ENCODE results near the gene GLRA2. TPM values are rescaled to one million over a fixed set of nuclear protein-coding genes. Genes with fewer than 3 reads are reported as not detected.

Gene GLRA2
- total RNA-seq, 1 donor from 2014 or later, result not detected

DNA sequence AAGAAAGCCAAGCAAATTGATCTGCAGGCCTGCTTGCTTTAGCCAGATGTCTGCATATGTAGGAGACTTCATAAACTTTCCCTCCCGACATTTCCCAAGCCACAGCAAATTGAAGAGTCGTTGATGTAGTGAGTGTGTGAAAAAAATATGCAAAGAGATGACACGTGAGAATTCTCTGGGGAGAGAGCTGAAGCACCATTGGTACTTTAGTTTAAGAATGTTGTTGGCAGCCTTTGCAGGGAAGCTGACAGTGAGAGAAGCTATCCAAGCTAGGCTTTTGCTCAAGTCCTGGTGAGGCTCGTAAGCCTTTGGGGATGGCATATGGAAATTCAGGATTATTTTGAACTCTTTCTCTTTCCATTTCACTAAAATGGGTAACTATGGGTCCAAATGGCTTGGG is 87.5 kb downstream of the GLRA2 start:
- no peak overlapping the region for H3K4me3 ChIP-seq
- no peak for ATAC-seq
- H3K36me3 ChIP-seq, result no peaks in the 10 kb centered on the region
- intact Hi-C loops (cut with DNase I), result no loop called here
- H3K27me3 ChIP-seq, result no peaks in the 10 kb centered on the region
- DNase-seq, result no peak
- H3K4me1 ChIP-seq, result no peaks in the 10 kb centered on the region
- no peak overlapping the region for H3K27ac ChIP-seq
- TF ChIP-seq, protein P1, sequence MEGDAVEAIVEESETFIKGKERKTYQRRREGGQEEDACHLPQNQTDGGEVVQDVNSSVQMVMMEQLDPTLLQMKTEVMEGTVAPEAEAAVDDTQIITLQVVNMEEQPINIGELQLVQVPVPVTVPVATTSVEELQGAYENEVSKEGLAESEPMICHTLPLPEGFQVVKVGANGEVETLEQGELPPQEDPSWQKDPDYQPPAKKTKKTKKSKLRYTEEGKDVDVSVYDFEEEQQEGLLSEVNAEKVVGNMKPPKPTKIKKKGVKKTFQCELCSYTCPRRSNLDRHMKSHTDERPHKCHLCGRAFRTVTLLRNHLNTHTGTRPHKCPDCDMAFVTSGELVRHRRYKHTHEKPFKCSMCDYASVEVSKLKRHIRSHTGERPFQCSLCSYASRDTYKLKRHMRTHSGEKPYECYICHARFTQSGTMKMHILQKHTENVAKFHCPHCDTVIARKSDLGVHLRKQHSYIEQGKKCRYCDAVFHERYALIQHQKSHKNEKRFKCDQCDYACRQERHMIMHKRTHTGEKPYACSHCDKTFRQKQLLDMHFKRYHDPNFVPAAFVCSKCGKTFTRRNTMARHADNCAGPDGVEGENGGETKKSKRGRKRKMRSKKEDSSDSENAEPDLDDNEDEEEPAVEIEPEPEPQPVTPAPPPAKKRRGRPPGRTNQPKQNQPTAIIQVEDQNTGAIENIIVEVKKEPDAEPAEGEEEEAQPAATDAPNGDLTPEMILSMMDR (IDR thresholded peaks at IDR 0.05), result no peak
- no peaks in the 10 kb centered on the region for H3K9me3 ChIP-seq

DNA sequence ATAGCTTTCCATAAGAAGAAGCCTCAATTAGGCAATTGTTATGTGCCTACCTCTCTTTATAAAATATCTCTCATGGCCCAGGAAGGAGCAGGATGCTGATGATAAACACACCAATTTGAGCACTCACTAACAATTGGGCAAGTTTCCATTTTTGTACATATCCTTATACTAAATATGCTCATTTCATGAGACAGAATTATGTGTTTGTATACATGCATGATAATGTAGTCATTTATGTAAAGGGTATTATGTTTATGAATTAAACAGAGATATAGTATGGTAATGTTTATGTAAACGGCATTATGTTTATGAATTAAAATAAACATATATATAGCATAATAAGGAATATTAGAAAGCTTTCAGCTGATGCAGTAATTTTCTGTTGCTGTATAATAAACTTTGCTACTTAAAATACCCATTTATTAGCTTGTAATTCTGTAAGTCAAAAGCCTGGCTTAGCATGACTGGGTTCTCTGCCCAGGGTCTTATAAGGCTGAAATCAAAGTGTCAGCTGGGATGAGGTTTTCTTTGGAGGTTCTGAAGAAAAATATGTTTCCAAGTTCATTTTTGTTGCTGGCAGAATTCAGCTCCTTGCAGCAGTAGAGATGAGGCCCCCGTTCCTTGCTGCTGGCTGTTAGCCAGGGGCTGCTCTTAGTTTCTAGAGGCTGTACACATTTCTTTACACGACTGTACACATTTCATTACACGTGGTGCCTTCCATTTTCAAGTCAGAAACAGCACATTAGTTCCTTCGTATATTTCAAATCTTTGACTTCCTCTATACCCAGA is 89.0 kb downstream of the GLRA2 start:
- H3K27ac ChIP-seq, result no peak overlapping the region
- H3K27me3 ChIP-seq, result no peaks in the 10 kb centered on the region
- TF ChIP-seq, protein P1 (IDR thresholded peaks at IDR 0.05), result no peak
- H3K9me3 ChIP-seq, result no peaks in the 10 kb centered on the region
- intact Hi-C loops (cut with DNase I), result no loop called here
- H3K4me3 ChIP-seq, result no peak overlapping the region
- no peaks in the 10 kb centered on the region for H3K36me3 ChIP-seq
- H3K4me1 ChIP-seq, result no peaks in the 10 kb centered on the region
- no peak for ATAC-seq
- no peak for DNase-seq

DNA sequence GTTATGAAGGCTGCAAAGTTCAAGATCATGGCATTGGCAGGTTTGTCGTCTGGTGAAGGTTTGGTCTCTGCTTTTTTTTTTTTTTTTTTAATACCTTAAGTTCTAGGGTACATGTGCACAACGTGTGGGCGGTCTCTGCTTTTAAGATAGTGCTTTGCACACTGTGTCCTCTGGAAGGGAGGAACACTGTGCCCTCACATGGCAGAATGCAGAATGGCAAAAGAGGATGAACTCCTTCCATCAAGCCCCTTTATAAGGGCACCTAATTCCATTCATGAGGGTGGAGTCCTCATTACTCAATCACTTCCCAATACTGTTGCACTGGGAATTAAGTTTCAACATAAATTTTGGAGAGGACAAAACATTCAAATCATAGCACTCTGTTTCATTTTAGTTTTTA is 101.4 kb downstream of the GLRA2 start:
- no peaks in the 10 kb centered on the region for H3K4me1 ChIP-seq
- TF ChIP-seq, protein P1 (IDR thresholded peaks at IDR 0.05), result no peak
- no peak for ATAC-seq
- no peaks in the 10 kb centered on the region for H3K36me3 ChIP-seq
- DNase-seq, result no peak
- intact Hi-C loops (cut with DNase I), result no loop called here
- H3K9me3 ChIP-seq, result no peaks in the 10 kb centered on the region
- no peak overlapping the region for H3K4me3 ChIP-seq
- no peaks in the 10 kb centered on the region for H3K27me3 ChIP-seq
- no peak overlapping the region for H3K27ac ChIP-seq

DNA sequence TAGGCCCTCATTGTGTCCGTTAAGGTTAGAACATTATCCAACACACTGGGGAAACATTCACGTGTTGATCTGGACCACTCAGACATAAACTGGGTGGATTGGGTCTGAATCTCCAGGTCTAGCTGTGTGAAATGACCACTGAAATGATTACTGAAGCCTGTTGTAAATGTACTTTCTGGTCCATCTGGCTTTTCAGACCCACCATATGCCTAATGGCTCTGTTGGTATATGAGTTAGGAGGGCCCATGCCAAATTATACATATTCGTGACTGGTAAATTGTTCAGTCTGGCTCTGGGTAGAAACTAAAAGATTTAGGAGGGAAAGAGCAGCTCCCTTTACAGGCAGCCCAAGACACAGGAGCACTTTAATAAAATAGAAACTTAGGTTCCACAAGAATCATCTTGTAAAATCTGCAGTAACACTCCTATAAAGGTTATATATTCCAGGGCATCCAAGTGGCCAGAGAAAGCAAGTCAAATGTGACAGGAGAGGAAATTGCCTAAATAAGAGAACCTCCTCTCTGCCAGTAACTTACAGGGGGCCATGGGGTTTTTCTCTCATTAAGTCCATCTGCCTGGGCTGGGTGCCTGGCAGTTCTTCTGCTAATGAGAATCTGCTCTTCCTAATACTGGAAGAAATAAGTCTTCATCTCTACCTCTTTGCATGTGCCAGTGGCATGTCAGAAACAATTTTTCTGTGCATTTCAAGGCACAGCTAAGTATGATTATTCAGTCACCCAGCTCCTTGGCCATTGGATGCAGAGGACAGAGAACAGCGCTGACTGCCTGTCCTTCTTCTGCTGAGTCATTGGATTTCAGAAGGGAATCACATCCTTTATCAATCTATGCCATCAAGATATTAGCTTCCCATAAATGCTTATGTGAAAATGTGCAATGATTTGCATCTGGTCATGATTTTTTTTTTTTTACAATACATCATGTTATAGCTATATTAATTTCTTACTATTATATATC is 112.6 kb downstream of the GLRA2 start:
- Histone ChIP-seq H3K27me3 (no peaks in the 10 kb centered on the region), H3K9me3 (no peaks in the 10 kb centered on the region), H3K4me3 (no peak overlapping the region), H3K4me1 (no peaks in the 10 kb centered on the region), H3K27ac (no peak overlapping the region), H3K36me3 (no peaks in the 10 kb centered on the region)
- TF ChIP-seq, protein P1 (IDR thresholded peaks at IDR 0.05), result no peak
- intact Hi-C loops (cut with DNase I), result no loop called here
- DNase-seq (no peak), ATAC-seq (no peak)

DNA sequence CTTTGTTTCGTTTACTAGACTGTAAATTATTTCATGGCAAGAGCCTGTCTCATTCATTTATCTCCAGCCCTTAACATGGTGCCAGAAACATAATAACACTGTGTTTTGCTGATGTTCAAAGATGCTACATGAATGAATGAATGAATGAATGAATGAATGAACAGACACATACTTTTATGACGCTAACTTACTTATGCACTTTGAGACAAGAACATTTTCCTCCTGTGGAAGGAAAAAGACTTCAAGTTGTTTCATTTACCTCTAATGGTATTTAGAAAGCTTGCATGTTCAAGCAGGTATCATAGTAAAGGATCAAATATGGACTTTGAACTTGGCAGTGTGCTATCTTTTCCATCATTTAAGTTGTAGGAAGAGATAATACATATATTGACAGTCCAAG is 131.6 kb downstream of the GLRA2 start:
- H3K9me3 ChIP-seq, result no peaks in the 10 kb centered on the region
- intact Hi-C loops (cut with DNase I), result no loop called here
- H3K36me3 ChIP-seq, result no peaks in the 10 kb centered on the region
- H3K4me3 ChIP-seq, result no peak overlapping the region
- H3K27me3 ChIP-seq, result no peaks in the 10 kb centered on the region
- DNase-seq, result no peak
- no peak for ATAC-seq
- TF ChIP-seq, protein P1 (IDR thresholded peaks at IDR 0.05), result no peak
- H3K27ac ChIP-seq, result no peak overlapping the region
- no peaks in the 10 kb centered on the region for H3K4me1 ChIP-seq
